Posterior cingulate gyrus (tissue), 11 donors: ENCODE data around the gene HSF4.

Experiments
- DNase-seq, 10 donors: peaks; one replicate each; pipeline versions ENCODE4 v3.0.0 to v3.0.0-alpha.2; 2020 to 2021; ENCODE audit warnings: mixed read lengths in 3 of 10
- intact Hi-C: fragments of 100-400 bp; cut with DNase I; formaldehyde crosslinking; loops from one replicate; pipeline ENCODE4 v1.15.1; 2023

Gene HSF4

DNA sequence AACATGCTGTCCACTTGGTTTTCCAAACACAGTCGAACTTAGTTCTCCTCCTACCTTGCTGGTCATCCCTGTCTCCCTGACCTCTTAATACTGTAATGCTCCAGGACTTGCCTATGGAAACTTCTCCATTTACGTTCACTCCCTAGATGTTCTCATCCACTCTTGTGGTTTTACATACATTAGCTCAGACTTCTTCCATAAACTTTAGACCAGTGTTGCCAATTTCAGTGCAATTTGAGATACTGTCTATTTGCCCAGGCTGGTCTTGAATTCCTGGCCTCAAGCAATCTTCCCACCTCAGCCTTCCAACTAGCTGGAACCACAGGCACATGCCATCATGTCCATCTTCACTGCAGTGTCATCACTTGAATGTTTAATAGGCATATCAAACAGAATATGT is 17.7 kb downstream of the HSF4 start:
- intact Hi-C loops: no loop called here
- DNase-seq: no peak

DNA sequence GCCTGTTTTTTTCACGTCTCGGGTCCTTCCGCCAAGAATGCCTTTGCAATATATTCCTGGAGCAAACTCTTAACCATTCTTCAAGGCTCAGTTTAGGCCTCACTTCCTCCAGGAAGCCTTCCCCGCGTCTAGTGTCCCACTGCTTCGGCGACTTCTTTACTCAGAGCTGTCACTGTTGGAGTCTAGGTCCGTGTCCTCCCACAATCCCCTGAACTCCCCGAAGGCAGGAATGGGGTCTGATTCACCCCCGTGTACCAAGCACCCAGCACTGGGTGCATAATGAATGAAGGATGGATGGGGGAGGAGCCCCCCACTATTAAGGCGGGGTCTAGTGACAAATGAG is 18.7 kb downstream of the HSF4 start:
- intact Hi-C loops: no loop called here
- no peak for DNase-seq

DNA sequence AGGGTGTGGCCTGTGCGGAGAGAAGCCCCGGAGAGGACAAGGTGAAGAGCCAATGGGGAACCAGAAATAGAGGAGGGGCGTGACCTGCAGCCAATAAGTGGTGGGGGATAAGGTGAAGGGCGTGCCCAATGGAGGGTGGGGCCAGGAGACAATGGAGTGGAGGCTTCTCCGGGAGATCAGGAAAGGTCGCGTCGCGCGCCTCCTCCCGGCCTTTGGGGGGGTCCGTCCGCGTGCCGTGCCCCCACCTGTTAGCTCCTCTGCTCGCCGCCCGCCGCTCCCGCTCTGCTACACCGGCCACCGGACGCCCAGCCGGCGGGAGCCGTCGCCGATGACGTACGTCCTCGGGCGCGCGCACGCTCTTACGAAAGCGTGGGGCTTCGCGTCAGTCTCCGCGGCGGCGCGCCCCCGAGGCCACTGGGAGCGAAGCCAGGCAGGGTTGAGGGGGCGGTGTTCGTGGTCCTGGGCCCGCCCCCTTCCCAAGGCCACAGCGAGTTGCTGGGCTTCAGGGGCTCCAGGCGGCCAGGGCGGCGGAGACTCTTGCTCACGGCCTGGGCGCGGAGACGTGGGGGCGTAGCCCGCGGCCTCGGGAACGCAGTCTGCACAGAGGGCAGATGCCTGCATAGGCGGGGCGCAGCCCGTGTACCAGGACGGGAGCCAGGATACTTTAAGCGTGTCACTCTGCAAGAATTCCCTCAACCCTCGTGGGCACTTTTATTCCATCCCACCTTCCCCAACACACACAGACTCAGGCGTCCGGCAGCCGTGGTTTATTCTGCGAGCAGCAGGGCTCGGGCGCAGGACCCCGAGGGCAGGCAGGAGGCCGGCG is 19.3 kb downstream of the HSF4 start, which contains the start of gene MATCAP1:
MATCAP1 (minus strand) TSS at position 337 of the 826 bp plus-strand sequence. CDS start 3,353 bp downstream, outside the sequence.
- intact Hi-C loops: no loop called here
- peak; percentile 87 to 99 (median 94) for DNase-seq

DNA sequence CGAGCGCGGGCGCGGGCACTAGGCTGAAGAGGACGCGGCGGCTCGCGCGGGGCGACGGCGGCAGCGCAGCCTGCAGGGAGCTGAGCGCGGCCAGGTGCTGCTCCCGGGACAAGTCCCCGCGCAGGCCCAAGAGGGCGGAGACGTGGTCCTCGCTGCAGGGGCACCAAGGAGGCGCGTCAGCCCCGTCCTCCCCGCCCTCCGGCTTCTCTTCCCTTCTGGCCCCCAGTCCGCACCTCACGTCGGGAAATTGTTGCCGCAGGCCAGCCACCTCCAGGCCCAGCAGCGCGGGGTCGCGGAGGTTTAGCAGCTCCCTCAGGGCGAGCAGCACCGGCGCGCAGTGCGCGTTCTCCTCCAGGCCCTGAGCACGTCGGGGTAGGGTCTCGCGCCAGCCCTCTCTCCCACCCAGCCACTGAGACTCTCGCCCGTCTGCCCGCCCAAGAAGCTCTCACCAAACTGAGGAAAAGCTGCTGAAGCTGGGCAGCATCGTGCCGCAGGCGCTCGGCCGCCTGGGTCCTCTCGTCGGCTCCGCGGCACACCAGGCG is 20.0 kb downstream of the HSF4 start:
- DNase-seq: peak in 1 of 10 donors; percentile 39
- intact Hi-C loops: no loop called here

DNA sequence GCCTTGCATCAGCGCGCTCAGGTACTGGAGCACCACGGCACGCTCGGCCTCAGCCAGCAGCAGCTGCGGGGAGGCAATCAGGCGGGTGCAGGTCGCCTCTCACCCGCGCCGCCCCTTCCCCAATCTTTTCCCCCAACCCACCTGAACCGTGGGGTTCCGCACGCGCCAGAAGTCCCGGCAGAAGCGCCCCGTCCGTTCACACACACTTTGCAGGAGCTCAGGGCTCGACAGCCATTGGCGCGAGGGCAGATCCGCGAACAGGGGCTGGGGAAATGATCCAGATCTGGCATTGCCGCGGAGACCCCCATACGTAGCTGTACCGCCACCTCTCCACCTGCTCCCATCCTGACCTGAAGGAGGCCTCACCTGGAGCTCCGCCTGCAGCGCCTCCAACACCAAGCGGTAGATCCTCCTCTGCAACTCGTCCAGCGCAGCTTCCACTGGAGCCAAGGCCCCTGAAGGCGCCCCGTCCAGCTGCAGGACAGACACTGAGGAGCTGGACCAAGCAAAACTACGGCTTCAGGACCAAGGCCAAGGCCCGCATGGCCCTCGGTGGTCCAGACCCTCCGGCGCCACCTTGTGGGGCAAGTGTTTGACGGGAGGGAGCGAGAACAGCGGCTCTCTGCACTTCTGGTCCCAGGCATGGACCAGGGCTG is 20.6 kb downstream of the HSF4 start:
- DNase-seq: peak; percentile 66 to 97 (median 86)
- intact Hi-C loops: no loop called here

DNA sequence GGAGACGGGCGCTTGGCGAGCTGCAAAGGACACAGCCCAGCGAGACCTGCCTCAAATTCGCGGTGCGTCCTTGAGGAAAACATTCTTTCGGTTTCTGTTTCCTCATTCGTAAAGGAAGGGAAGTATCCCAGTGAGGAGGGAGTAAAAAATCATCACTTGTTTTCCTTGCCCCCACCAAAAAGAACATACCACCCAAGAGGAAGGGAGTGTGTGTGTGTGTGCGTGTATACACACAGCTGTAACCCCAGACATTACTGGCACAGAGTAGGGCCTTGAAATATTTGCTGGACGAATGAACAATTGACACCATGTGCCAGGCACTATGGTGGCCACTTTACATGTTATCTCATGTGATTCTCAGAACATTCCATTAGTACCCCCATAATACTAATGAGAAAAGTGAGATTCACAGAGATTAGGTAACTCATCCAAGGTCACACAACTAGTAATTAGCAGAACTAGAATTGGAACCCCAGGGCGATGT is 21.1 kb downstream of the HSF4 start:
- intact Hi-C loops: no loop called here
- DNase-seq: no peak

DNA sequence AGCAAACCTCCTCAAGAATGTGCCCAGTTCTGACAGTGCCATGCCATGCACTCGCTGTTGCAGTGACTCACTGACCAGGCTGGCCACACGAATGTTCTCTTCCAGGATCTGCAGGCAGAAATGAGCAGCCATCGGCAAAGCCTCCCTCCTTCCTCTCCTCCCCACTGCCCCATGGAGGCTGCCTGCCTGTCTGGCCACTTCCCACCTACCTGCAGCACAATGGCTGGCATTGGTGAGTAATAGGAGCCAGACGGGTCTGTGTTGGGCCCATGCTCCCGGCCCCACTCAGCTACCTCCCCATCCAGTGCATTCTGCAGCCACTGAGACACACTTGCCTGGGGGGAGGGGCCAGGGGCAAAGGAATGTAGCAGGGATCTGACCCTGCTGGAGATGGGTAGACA is 22.0 kb downstream of the HSF4 start:
- DNase-seq: no peak
- intact Hi-C loops: no loop called here

DNA sequence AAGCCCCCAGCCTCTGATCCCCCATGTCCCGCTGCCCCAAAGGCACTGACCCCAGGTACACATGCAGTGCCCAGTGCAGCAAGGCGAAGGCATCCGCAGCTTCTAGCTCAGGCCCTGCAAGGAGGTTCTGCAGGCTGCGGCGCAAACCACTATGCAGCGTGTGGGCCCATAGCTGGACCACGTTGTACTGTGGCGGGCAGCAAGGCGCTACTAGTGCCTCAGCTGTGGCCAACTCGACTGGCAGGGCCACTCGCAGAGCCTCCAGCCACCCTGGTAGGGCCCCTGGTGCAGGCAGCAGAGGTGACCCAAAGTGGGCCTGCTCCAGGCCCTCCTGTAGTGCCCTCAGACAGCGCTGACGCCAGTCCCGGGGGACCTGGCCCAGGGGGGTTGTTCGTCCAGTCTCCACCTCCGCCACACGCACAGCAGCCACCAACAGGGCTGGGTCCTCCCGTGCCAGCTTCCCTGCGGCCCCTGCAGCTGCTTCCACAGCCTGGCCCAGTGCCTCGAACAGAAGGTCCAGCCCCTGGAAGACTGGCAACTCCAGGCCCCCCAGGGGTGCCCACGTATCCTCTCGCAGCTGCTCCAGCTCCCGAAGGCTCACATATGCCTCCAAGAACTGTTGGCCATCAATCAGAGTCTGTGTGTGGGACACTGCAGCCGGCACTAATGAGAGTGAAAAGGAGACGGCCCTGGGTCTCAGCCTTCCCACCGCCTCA is 22.8 kb downstream of the HSF4 start:
- intact Hi-C loops: no loop called here
- DNase-seq: no peak

DNA sequence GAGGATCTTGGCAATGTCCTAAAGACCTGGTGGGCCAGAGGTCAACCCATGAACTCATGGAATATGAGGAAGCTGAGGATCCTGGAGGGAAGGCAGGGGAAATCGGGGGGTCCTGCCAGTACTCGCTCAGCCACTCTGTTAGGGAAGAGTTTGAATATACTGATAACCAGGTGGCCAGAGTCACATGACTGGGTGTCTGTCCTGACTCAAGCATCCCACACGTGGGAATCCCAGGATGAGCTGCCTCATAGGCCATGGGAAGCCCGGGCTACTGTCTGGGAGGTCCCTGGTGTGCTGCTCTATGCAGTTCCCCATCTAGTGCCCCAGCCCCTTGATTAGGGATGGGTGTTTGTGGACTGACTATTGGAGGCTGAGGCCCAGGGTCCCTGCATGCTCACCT is 23.8 kb downstream of the HSF4 start:
- no peak for DNase-seq
- intact Hi-C loops: no loop called here

DNA sequence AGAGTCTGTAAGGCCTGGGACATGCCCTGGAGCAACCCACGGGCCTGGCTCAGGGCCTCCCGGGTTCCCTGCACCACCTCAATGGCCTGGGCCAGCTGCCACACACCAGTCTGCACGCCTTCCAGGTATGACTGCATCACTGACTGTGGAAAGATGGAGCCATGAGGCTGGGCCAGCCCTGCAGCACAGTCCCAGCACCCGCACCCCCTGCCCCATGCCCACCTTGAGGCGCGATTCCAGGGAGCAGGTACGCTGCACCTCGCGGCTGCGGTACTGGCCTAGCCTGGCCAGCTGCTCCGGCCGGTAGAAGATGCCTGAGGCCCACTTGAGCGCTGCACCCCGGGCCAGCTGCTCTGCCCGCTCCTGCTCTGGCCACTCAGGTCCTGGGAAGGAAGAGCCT is 24.3 kb downstream of the HSF4 start:
- DNase-seq: no peak
- intact Hi-C loops: no loop called here

DNA sequence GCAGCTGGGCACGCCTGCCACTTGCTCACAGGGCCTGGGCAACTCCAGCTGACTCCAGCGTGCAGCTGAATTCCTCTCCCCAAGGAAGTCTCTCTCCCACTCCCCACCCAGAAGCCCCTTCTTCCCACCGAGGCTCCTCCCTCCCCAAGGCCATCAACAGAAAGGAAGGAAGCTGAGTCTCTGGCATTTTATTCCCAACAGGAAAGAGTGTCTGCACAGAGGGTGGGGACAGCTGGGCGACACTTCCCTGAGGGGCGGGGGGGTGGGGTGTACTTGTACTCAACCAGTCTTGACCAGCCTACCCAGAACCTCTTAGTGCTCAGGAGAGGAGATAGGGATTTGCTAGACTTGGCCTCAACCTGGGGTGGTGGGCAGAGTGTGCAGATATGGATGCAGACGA is 25.5 kb downstream of the HSF4 start, which contains the start of gene EXOC3L1:
EXOC3L1 (minus strand) TSS at position 96 of the 400 bp plus-strand sequence. CDS start 460 bp downstream, outside the sequence.
- intact Hi-C loops: no loop called here
- DNase-seq: no peak

DNA sequence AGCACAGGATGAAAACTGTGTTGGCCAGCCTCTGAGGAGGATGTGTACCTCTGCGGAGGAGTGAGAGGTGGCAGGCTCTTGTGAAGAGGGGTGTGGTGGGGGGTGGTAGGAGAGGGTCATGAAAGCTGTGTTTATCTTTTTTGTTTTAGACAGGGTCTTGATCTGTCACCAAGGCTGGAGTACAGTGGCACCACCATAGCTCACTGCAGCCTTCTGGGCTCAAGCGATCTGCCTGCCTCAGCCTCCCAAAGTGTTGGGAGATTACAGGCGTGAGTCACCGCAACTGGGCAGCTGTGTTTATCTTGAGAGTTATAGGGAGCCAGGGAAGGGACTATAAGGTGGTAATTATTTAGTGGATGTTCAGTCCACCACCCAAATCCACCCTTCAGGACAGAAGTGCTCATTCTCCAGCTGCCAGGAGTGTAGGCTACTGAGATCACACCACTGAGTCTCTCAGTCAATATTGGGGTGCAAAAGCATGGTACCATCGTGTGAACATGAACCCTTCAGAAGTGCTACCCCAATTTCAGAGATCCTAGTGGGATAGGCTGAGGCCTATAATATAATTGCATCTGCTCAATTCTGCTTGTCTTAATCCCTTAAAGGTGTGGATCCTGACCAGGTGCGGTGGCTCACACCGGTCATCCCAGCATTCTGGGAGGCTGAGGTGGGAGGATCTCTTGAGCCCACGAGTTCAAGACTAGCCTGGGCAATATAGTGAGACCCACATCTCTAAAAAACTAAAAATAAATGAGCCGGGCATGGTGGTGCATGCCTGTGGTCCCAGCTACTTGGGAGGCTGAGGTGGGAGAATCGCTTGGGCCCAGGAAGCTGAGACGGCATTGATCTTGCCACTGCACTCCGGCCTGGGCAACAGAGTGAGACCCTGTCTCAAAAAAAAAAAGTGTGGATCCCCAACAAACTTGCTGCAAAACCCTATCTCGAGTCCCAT is 26.2 kb downstream of the HSF4 start:
- no peak for DNase-seq
- intact Hi-C loops: no loop called here

DNA sequence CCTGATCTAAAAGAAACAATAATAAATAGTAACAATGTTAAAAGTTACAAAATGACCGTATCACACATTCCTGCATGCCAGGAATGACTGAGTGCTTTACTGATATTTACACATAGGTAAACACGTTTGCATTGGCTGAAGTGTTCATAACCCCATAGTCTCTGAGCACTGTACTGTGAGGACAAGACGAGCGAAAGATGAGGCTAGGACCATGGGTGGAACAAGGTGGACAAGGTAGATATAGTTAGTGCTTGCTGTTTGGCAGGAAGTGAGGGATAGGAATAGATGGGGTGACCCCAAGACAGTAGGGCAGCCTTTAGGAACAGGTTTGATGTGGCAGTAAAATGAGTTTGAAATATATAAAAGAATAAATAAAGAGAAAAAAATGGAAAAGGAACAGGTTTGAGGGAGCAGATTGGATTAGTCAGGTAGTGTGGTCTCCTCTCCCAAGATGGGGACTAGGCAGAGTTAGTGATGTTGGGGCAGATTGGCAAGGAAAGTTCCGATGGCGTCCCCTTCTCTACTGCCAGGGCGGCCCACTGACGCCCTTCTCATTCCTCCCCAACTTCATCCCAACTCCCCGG is 27.0 kb downstream of the HSF4 start:
- intact Hi-C loops: no loop called here

DNA sequence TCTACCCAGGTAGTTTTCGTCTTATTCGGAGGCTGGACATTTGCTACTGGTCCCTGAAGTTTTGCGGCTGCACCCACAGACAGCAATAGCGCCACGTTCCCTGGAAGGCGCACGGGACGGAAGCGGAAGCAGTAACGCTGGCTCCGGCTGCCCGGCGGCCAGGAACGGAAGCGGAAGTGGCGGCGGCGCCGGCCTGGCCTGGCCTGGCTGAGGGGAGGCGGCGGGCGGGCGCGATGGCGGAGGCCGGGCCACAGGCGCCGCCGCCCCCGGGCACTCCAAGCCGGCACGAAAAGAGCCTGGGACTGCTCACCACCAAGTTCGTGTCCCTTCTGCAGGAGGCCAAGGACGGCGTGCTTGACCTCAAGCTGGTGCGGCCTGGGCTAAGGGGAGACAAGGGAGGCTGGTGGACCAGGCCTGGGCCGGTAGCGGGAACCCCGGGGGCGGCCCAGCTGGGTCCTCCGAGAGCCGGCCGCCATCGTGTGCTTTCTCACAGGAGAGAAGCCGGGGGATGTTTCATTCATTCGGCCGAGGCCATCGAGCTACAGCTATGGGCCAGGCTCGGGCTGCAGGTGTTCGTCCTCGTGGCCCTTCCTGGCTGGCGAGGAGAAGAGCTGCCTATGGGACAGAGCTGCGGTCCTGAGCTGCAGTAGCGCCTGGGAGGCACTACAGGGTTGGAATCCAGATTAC is 27.6 kb downstream of the HSF4 start, which contains the start of gene E2F4:
E2F4 (plus strand) TSS at position 161 of the 687 bp plus-strand sequence; CDS start at position 234, 73 bp downstream.
- peak; percentile 91 to 99 (median 93) for DNase-seq
- intact Hi-C loops: loop anchor here (1.0 kb wide), 1 partner anchor 35 kb away; the partner anchor contains the start of gene TMEM208

More for the DNA sequence above, 27.0 kb downstream of the HSF4 start:
- no peak for DNase-seq

DNA sequence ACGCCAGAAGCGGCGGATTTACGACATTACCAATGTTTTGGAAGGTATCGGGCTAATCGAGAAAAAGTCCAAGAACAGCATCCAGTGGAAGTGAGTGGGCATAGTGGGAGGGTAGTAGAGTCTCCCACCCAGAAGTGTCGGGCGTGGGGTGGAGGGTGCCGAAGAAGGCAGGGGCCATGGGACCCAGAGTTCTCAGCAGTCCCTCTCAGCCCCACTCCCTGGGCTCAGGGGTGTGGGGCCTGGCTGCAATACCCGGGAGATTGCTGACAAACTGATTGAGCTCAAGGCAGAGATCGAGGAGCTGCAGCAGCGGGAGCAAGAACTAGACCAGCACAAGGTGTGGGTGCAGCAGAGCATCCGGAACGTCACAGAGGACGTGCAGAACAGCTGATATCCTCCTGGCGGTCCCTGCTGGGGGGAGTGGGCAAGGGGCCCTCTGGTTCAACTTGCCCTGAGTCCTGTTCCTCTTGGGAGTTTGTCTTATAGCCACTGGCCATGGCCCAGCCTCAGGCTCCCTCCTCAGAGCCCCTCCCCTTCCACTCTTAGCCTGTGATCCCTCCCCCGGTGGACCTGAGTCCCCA is 28.3 kb downstream of the HSF4 start:
- intact Hi-C loops: loop anchor here (1.0 kb wide), 1 partner anchor 34 kb away; the partner anchor contains the start of gene TMEM208
- no peak for DNase-seq

DNA sequence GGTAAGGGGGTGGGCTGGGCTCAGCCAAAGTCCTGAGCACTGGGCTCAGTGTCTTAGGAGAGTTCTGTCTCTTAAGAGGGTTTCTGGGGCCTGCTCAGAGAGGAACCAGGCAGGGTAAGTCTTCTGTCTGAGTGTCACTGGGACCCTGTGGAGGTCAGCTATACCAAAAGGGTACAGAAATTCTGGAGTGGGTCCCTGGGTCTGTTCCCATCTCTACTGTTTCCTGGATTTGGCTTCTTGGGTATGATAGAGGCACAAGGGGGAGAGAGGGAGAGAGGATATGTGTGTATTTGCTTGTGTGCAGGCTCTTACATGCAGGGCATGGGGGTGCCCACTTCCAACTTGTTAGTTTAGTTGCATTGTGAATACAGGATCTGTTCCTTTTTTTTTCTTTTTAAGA is 29.0 kb downstream of the HSF4 start:
- no peak for DNase-seq
- intact Hi-C loops: no loop called here

DNA sequence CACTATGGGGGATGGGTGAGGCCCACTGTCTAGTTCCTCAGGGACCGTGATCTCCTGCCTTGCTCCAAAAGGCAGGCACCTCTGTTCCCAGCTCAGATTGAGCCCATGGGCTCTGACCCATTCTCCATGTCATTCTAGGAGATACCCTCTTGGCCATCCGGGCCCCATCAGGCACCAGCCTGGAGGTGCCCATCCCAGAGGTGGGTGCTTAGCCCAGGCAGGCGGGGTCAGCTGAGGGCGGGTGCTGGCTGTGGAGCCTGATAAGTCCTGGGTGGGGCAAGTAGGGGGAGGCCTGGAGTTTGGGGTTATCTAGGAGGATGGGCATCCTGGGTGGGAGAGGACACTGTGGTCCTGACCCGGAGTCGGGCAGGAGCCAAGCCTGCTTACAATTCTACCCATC is 29.7 kb downstream of the HSF4 start:
- intact Hi-C loops: no loop called here
- DNase-seq: no peak

DNA sequence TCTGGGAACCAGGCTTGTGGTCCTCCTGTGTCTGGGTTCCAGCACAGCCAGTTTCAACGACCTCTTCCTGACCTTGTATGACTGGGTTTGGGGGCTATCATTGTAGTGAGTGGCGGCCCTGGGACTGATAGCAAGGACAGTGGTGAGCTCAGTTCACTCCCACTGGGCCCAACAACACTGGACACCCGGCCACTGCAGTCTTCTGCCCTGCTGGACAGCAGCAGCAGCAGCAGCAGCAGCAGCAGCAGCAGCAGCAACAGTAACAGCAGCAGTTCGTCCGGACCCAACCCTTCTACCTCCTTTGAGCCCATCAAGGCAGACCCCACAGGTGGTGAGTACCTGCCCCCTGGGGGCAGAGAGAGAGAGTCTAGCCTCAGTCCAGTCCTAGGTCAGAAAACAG is 31.1 kb downstream of the HSF4 start:
- intact Hi-C loops: no loop called here
- DNase-seq: no peak
